ENCODE results near the gene CDC42SE1. TPM values are rescaled to one million over a fixed set of nuclear protein-coding genes. Genes with fewer than 3 reads are reported as not detected.

CDC42SE1 gene
- total RNA-seq, 1 experiment from 2014 or later, result 63.8 TPM

DNA sequence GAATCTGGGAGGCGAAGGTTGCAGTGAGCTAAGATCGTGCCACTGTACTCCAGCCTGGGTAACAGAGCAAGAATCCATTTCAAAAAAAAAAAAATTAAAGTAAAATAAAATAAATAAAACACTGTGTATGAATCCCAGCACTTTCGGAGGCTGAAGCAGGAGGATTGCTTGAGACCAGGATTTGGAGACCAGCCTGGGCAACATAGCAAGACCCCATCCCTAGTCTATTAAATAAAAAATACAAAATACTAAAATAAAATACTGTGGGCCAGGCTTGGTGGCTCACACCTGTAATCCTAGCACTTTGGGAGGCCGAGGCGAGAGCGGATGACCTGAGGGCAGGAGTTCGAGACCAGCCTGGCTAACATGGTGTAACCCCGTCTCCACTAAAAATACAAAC is 27.3 kb downstream of the CDC42SE1 start:
- TF ChIP-seq EZH2 (IDR thresholded peaks at IDR 0.05; ENCODE audit: borderline replicate concordance, low read depth, low read length, poor library complexity, severe bottlenecking), result no peak
- TF ChIP-seq, protein P1, sequence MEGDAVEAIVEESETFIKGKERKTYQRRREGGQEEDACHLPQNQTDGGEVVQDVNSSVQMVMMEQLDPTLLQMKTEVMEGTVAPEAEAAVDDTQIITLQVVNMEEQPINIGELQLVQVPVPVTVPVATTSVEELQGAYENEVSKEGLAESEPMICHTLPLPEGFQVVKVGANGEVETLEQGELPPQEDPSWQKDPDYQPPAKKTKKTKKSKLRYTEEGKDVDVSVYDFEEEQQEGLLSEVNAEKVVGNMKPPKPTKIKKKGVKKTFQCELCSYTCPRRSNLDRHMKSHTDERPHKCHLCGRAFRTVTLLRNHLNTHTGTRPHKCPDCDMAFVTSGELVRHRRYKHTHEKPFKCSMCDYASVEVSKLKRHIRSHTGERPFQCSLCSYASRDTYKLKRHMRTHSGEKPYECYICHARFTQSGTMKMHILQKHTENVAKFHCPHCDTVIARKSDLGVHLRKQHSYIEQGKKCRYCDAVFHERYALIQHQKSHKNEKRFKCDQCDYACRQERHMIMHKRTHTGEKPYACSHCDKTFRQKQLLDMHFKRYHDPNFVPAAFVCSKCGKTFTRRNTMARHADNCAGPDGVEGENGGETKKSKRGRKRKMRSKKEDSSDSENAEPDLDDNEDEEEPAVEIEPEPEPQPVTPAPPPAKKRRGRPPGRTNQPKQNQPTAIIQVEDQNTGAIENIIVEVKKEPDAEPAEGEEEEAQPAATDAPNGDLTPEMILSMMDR (conservative IDR thresholded peaks at IDR 0.05; ENCODE audit: low read depth, low read length), result no peak
- intact Hi-C loops (cut with micrococcal nuclease; ENCODE audit: unreplicated experiment), result no loop called here
- ChIA-PET CTCF (no interaction called here), POLR2A (ENCODE audit: low non-redundant PET) (no interaction called here)
- peaks cover 34% of the 10 kb centered on the region for H3K36me3 ChIP-seq (ENCODE audit: insufficient read depth, low read length, poor library complexity, severe bottlenecking)
- H3K4me1 ChIP-seq (ENCODE audit: insufficient read depth, low read length, poor library complexity, severe bottlenecking), result no peaks in the 10 kb centered on the region
- no peak overlapping the region for H3K4me3 ChIP-seq (ENCODE audit: low read depth, low read length, poor library complexity, severe bottlenecking)
- DNase-seq (ENCODE audit: low spot score), result no peak
- no TSS peak for BruUV-seq (replicated peaks)
- H3K9me3 ChIP-seq (ENCODE audit: low read depth, low read length, poor library complexity, severe bottlenecking), result no peaks in the 10 kb centered on the region
- no peak overlapping the region for H3K27ac ChIP-seq (ENCODE audit: low read depth, low read length, poor library complexity, severe bottlenecking)
- H3K27me3 ChIP-seq (replicated peaks; ENCODE audit: insufficient read depth, low read depth, low read length, poor library complexity), result no peaks in the 10 kb centered on the region

- BruUV-seq (replicated peaks), result no TSS peak
- Histone ChIP-seq H3K27me3 (replicated peaks; ENCODE audit: insufficient read depth, low read depth, low read length, poor library complexity) (no peaks in the 10 kb centered on the region), H3K4me3 (ENCODE audit: low read depth, low read length, poor library complexity, severe bottlenecking) (no peak overlapping the region), H3K9me3 (ENCODE audit: low read depth, low read length, poor library complexity, severe bottlenecking) (no peaks in the 10 kb centered on the region), H3K4me1 (ENCODE audit: insufficient read depth, low read length, poor library complexity, severe bottlenecking) (peaks cover 6% of the 10 kb centered on the region), H3K27ac (ENCODE audit: low read depth, low read length, poor library complexity, severe bottlenecking) (no peak overlapping the region), H3K36me3 (ENCODE audit: insufficient read depth, low read length, poor library complexity, severe bottlenecking) (peaks cover 28% of the 10 kb centered on the region)
- TF ChIP-seq, protein P1 (conservative IDR thresholded peaks at IDR 0.05; ENCODE audit: low read depth, low read length), result no peak
- no peak for TF ChIP-seq EZH2 (IDR thresholded peaks at IDR 0.05; ENCODE audit: borderline replicate concordance, low read depth, low read length, poor library complexity, severe bottlenecking)
- no peak for DNase-seq (ENCODE audit: low spot score)
- ChIA-PET CTCF (interaction anchor here (0.6 to 0.7 kb wide), 3 partner anchors 33 to 906 kb away, joined by 6 to 10 read pairs (median 7); partner anchors contain the start of gene CDC42SE1), POLR2A (ENCODE audit: low non-redundant PET) (interaction anchor here (0.6 kb wide), 1 partner anchor 36 kb away, joined by 9 read pairs; no protein-coding TSS in a partner anchor)
- intact Hi-C loops (cut with micrococcal nuclease; ENCODE audit: unreplicated experiment), result loop anchor here (10.0 kb wide), 1 partner anchor 128 kb away; the partner anchor contains the start of gene TNFAIP8L2
Observed at GRCh38 chr1:151026460-151026859, 33.0 kb downstream of the CDC42SE1 start.

DNA sequence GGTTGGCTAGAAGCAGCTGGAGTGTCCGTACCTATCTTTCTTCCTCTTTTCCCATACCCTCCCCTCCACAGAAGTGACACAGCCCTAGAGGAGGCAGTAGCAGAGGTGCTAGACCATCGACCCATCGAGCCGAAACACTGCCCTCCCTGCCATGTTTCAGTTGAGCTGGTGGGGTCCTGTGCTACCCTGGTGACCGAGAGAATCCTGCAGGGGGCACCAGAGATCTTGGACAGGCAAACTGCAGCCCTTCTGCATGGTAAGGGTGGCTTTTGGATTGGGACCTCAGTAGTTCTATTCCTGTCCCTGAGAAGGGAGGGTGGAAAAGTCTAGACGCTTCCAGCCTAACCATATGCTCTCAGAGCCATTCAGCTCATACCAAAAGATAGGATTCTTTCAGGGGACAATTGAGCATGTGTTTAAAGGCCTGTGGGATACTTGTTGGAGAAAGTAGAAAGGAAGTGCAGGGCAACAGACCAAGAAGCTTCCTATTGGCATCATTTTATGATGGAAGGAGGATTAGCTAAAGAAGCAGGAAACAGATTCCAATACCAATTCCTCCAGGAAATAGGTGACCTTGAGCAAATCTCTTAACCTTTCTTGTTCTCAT is 34.8 kb downstream of the CDC42SE1 start:
- peak; percentile 84 for DNase-seq (ENCODE audit: low spot score)
- no peak overlapping the region for H3K27ac ChIP-seq (ENCODE audit: low read depth, low read length, poor library complexity, severe bottlenecking)
- ChIA-PET POLR2A (ENCODE audit: low non-redundant PET) (no interaction called here), CTCF (interaction anchor here (0.5 to 1.8 kb wide), 6 partner anchors 18 to 421 kb away, joined by 3 to 13 read pairs (median 4); partner anchors contain the start of genes C1orf56 and MINDY1)
- H3K27me3 ChIP-seq (replicated peaks; ENCODE audit: insufficient read depth, low read depth, low read length, poor library complexity), result no peaks in the 10 kb centered on the region
- BruUV-seq (replicated peaks), result no TSS peak
- H3K4me3 ChIP-seq (ENCODE audit: low read depth, low read length, poor library complexity, severe bottlenecking), result no peak overlapping the region
- TF ChIP-seq, protein P1 (conservative IDR thresholded peaks at IDR 0.05; ENCODE audit: low read depth, low read length), result peak; percentile 88
- no peak for TF ChIP-seq EZH2 (IDR thresholded peaks at IDR 0.05; ENCODE audit: borderline replicate concordance, low read depth, low read length, poor library complexity, severe bottlenecking)
- no peaks in the 10 kb centered on the region for H3K9me3 ChIP-seq (ENCODE audit: low read depth, low read length, poor library complexity, severe bottlenecking)
- intact Hi-C loops (cut with micrococcal nuclease; ENCODE audit: unreplicated experiment), result loop anchor here (10.0 kb wide), 1 partner anchor 130 kb away; the partner anchor contains the start of gene TNFAIP8L2
- peaks cover 22% of the 10 kb centered on the region for H3K36me3 ChIP-seq (ENCODE audit: insufficient read depth, low read length, poor library complexity, severe bottlenecking)
- H3K4me1 ChIP-seq (ENCODE audit: insufficient read depth, low read length, poor library complexity, severe bottlenecking), result peaks cover 6% of the 10 kb centered on the region
